GM23338 (cell line): Measurements from ENCODE around the gene DNAAF9. TPM values are rescaled to one million over a fixed set of nuclear protein-coding genes. Genes with fewer than 3 reads are reported as not detected.

Experiments
- ATAC-seq: fragments of 200-7000 bp; cut with Tn5 transposase; 3 replicates; pipeline ENCODE4 v1.9.1; 2020
- DNase-seq: peaks from one replicate; pipeline ENCODE4 v3.0.0-alpha.2; 2015; ENCODE audit warnings: low spot score
- H2AFZ ChIP-seq: fragments of 200-600 bp; sonication (generic); 2 replicates; pipeline ENCODE4 v1.8.0; 2016; ENCODE audit warnings: antibody characterized with exemption, mild to moderate bottlenecking, moderate library complexity
- H3F3A ChIP-seq: fragments of 200-600 bp; sonication (generic); replicated peaks from 2 replicates; pipeline ENCODE4 v1.8.0; 2017; ENCODE audit warnings: antibody characterized with exemption, mixed run types, low read depth
- H3K27ac ChIP-seq: fragments of 200-600 bp; sonication (generic); 2 replicates; pipeline ENCODE4 v1.6.1; 2016; ENCODE audit warnings: low read depth
- H3K27me3 ChIP-seq: fragments of 200-600 bp; sonication (generic); 2 replicates; pipeline ENCODE4 v1.8.0; 2016; ENCODE audit warnings: mild to moderate bottlenecking, mixed run types, moderate library complexity; ENCODE audit not compliant: insufficient read depth
- H3K36me3 ChIP-seq: fragments of 200-600 bp; sonication (generic); 2 replicates; pipeline ENCODE4 v1.8.0; 2016; ENCODE audit warnings: mild to moderate bottlenecking; ENCODE audit not compliant: insufficient read depth
- H3K4me1 ChIP-seq: fragments of 200-600 bp; sonication (generic); 2 replicates; pipeline ENCODE4 v1.8.0; 2016; ENCODE audit warnings: mild to moderate bottlenecking, moderate library complexity; ENCODE audit not compliant: insufficient read depth
- H3K4me2 ChIP-seq: fragments of 200-600 bp; sonication (generic); 2 replicates; pipeline ENCODE4 v1.7.1; 2017; ENCODE audit warnings: mixed run types
- H3K4me3 ChIP-seq: fragments of 200-600 bp; sonication (generic); 2 replicates; pipeline ENCODE4 v1.6.1; 2016; ENCODE audit warnings: mixed run types
- H3K79me2 ChIP-seq: fragments of 200-600 bp; sonication (generic); replicated peaks from 2 replicates; pipeline ENCODE4 v1.8.0; 2017; ENCODE audit warnings: mild to moderate bottlenecking; ENCODE audit not compliant: insufficient read depth
- H3K9me2 ChIP-seq: fragments of 200-600 bp; sonication (generic); 2 replicates; pipeline ENCODE4 v1.8.0; 2017; ENCODE audit not compliant: insufficient read depth
- H4K20me1 ChIP-seq: fragments of 200-600 bp; sonication (generic); replicated peaks from 2 replicates; pipeline ENCODE4 v1.8.0; 2017; ENCODE audit warnings: mild to moderate bottlenecking; ENCODE audit not compliant: insufficient read depth
- H3K27ac Mint-ChIP-seq: 2 replicates; pipeline ENCODE4 v1.8.0; 2020; ENCODE audit warnings: inconsistent platforms, mild to moderate bottlenecking, moderate library complexity, mixed read lengths
- H3K27me3 Mint-ChIP-seq: 3 replicates; pipeline ENCODE4 v1.8.0; 2022; ENCODE audit warnings: low read depth, mild to moderate bottlenecking, moderate library complexity, mixed read lengths, inconsistent platforms; ENCODE audit not compliant: insufficient read depth, poor library complexity
- H3K36me3 Mint-ChIP-seq: 3 replicates; pipeline ENCODE4 v1.8.0; 2021; ENCODE audit warnings: low read depth, mild to moderate bottlenecking, inconsistent platforms, moderate library complexity, mixed read lengths
- H3K4me1 Mint-ChIP-seq: 3 replicates; pipeline ENCODE4 v1.8.0; 2020; ENCODE audit warnings: mild to moderate bottlenecking, inconsistent platforms, mixed read lengths
- H3K4me3 Mint-ChIP-seq: 3 replicates; pipeline ENCODE4 v1.8.0; 2021; ENCODE audit warnings: moderate library complexity, mild to moderate bottlenecking, inconsistent platforms, mixed read lengths
- H3K9me3 Mint-ChIP-seq: 3 replicates; pipeline ENCODE4 v1.8.0; 2020; ENCODE audit warnings: moderate library complexity, mild to moderate bottlenecking, inconsistent platforms, mixed read lengths
- CREB1 ChIP-seq: fragments of 250-450 bp; sonication (Bioruptor Pico); IDR thresholded peaks from 2 replicates; pipeline ENCODE4 v1.5.0; 2020; ENCODE audit warnings: low read depth, mild to moderate bottlenecking, moderate library complexity
- ETS1 ChIP-seq: IDR thresholded peaks from 2 replicates; pipeline ENCODE4 v1.6.1; 2016; ENCODE audit warnings: antibody characterized with exemption
- EZH2 ChIP-seq: fragments of 200-600 bp; sonication (generic); IDR thresholded peaks from one replicate; pipeline ENCODE4 v1.8.0; 2017; ENCODE audit warnings: antibody characterized with exemption, mild to moderate bottlenecking, low read depth; ENCODE audit not compliant: unreplicated experiment
- EZH2phosphoT487 ChIP-seq: fragments of 200-600 bp; sonication (generic); IDR thresholded peaks from one replicate; pipeline ENCODE4 v1.8.1; 2018; ENCODE audit warnings: antibody characterized with exemption; ENCODE audit not compliant: unreplicated experiment
- JUNB ChIP-seq: IDR thresholded peaks from one replicate; pipeline ENCODE4 v1.6.1; 2016; ENCODE audit warnings: antibody characterized with exemption; ENCODE audit not compliant: unreplicated experiment
- NANOG ChIP-seq: IDR thresholded peaks from 2 replicates; pipeline ENCODE4 v1.6.1; 2016; ENCODE audit warnings: antibody characterized with exemption, borderline replicate concordance
- POLR2AphosphoS5 ChIP-seq: IDR thresholded peaks from 2 replicates; pipeline ENCODE4 v1.6.1; 2016; ENCODE audit warnings: antibody characterized with exemption, low read depth
- REST ChIP-seq: IDR thresholded peaks from one replicate; pipeline ENCODE4 v1.6.1; 2018; ENCODE audit warnings: antibody characterized with exemption; ENCODE audit not compliant: unreplicated experiment
- STAT1 ChIP-seq: IDR thresholded peaks from one replicate; pipeline ENCODE4 v1.6.1; 2016; ENCODE audit warnings: antibody characterized with exemption; ENCODE audit not compliant: unreplicated experiment
- ZNF114 ChIP-seq: fragments of 250-450 bp; sonication (Bioruptor Pico); IDR thresholded peaks from 2 replicates; pipeline ENCODE4 v1.5.0; 2020; ENCODE audit warnings: mild to moderate bottlenecking, moderate library complexity
- ZNF331 ChIP-seq: fragments of 250-450 bp; sonication (Bioruptor Pico); IDR thresholded peaks from 2 replicates; pipeline ENCODE4 v1.5.0; 2020; ENCODE audit warnings: low read depth, mild to moderate bottlenecking, moderate library complexity
- polyA plus RNA-seq: library from polyadenylated mRNA; unstranded; fragments of >200 nt; fragmentation: Nextera tagmentation; extraction: Ambion mirVana; gene quantifications from 2 replicates; pipeline ENCODE4 v1.2.1, GENCODE V29; 2016
- total RNA-seq: library from RNA; depleted of rRNA; stranded (reverse); fragments of >200 nt; shearing (Covaris generic); gene quantifications from 2 replicates; pipeline ENCODE4 v1.2.3, GENCODE V29; 2014
- TF ChIP-seq, protein P1 (sequence below), 2 experiments: fragments of 200-600 bp in 1 of 2; sonication (generic) in 1 of 2; conservative IDR thresholded peaks; 2 replicates each; pipeline versions ENCODE4 v1.5.1 to v1.6.1; 2016 to 2017; ENCODE audit warnings: antibody characterized with exemption in 2 of 2, low read depth in 2 of 2, mild to moderate bottlenecking in 2 of 2, moderate library complexity in 1 of 2
- TF ChIP-seq, protein P2 (sequence below): fragments of 250-450 bp; sonication (Bioruptor Pico); IDR thresholded peaks from 2 replicates; pipeline ENCODE4 v1.5.0; 2020; ENCODE audit warnings: mild to moderate bottlenecking, moderate library complexity

The DNAAF9 gene
- total and polyA plus RNA-seq, 2 experiments from 2014 or later, result 2.4 to 4.8 TPM

DNA sequence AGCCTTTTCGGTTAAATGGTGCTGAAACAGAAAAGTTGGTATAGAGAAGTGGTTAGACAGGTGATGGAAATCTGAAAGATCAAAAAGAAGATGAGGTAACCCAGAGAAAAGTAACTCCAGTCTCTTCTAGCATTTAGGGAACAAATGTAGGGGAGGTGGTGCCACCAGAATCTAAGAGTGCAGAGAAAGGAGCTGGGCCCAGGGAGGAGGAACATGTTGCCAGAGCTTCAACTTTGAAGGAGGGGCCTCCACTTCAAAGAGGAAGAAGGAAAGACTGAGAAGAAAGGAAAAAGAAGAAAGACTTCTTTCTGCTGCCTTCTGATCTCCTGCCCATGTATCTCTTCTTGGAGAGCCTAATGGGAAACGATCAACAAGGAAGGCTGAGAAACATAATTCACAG lies 39.9 kb upstream of the DNAAF9 start:
- Histone ChIP-seq H3K36me3 (no peaks in the 10 kb centered on the region), H3K27ac (no peak overlapping the region), H3K79me2 (no peaks in the 10 kb centered on the region), H3K4me1 (no peaks in the 10 kb centered on the region), H3K27me3 (no peaks in the 10 kb centered on the region), H3K9me2 (no peaks in the 10 kb centered on the region), H3F3A (no peaks in the 10 kb centered on the region), H2AFZ (no peak overlapping the region), H3K4me3 (no peak overlapping the region), H4K20me1 (no peaks in the 10 kb centered on the region), H3K4me2 (no peak overlapping the region)
- Mint-ChIP-seq H3K9me3 (no peaks in the 10 kb centered on the region), H3K4me1 (peaks cover 1% of the 10 kb centered on the region; the same call in 1 of the 3 replicates), H3K27ac (no peak overlapping the region), H3K36me3 (no peaks in the 10 kb centered on the region), H3K4me3 (no peak overlapping the region), H3K27me3 (peaks cover 2% of the 10 kb centered on the region)
- no peak for DNase-seq
- ATAC-seq, result no peak
- no peak for TF ChIP-seq POLR2AphosphoS5
- no peak for TF ChIP-seq NANOG
- no peak for TF ChIP-seq ZNF331
- no peak for TF ChIP-seq CREB1 (CRISPR knock-in tag)
- no peak for TF ChIP-seq ETS1
- TF ChIP-seq, protein P1, sequence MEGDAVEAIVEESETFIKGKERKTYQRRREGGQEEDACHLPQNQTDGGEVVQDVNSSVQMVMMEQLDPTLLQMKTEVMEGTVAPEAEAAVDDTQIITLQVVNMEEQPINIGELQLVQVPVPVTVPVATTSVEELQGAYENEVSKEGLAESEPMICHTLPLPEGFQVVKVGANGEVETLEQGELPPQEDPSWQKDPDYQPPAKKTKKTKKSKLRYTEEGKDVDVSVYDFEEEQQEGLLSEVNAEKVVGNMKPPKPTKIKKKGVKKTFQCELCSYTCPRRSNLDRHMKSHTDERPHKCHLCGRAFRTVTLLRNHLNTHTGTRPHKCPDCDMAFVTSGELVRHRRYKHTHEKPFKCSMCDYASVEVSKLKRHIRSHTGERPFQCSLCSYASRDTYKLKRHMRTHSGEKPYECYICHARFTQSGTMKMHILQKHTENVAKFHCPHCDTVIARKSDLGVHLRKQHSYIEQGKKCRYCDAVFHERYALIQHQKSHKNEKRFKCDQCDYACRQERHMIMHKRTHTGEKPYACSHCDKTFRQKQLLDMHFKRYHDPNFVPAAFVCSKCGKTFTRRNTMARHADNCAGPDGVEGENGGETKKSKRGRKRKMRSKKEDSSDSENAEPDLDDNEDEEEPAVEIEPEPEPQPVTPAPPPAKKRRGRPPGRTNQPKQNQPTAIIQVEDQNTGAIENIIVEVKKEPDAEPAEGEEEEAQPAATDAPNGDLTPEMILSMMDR (conservative IDR thresholded peaks at IDR 0.05; ENCODE audit: low read depth in 2 of 2), result no peak
- TF ChIP-seq STAT1, result no peak
- TF ChIP-seq ZNF114 (CRISPR knock-in tag), result no peak
- TF ChIP-seq REST, result no peak
- TF ChIP-seq EZH2, result no peak
- TF ChIP-seq JUNB, result no peak
- no peak for TF ChIP-seq EZH2phosphoT487
- TF ChIP-seq, protein P2, sequence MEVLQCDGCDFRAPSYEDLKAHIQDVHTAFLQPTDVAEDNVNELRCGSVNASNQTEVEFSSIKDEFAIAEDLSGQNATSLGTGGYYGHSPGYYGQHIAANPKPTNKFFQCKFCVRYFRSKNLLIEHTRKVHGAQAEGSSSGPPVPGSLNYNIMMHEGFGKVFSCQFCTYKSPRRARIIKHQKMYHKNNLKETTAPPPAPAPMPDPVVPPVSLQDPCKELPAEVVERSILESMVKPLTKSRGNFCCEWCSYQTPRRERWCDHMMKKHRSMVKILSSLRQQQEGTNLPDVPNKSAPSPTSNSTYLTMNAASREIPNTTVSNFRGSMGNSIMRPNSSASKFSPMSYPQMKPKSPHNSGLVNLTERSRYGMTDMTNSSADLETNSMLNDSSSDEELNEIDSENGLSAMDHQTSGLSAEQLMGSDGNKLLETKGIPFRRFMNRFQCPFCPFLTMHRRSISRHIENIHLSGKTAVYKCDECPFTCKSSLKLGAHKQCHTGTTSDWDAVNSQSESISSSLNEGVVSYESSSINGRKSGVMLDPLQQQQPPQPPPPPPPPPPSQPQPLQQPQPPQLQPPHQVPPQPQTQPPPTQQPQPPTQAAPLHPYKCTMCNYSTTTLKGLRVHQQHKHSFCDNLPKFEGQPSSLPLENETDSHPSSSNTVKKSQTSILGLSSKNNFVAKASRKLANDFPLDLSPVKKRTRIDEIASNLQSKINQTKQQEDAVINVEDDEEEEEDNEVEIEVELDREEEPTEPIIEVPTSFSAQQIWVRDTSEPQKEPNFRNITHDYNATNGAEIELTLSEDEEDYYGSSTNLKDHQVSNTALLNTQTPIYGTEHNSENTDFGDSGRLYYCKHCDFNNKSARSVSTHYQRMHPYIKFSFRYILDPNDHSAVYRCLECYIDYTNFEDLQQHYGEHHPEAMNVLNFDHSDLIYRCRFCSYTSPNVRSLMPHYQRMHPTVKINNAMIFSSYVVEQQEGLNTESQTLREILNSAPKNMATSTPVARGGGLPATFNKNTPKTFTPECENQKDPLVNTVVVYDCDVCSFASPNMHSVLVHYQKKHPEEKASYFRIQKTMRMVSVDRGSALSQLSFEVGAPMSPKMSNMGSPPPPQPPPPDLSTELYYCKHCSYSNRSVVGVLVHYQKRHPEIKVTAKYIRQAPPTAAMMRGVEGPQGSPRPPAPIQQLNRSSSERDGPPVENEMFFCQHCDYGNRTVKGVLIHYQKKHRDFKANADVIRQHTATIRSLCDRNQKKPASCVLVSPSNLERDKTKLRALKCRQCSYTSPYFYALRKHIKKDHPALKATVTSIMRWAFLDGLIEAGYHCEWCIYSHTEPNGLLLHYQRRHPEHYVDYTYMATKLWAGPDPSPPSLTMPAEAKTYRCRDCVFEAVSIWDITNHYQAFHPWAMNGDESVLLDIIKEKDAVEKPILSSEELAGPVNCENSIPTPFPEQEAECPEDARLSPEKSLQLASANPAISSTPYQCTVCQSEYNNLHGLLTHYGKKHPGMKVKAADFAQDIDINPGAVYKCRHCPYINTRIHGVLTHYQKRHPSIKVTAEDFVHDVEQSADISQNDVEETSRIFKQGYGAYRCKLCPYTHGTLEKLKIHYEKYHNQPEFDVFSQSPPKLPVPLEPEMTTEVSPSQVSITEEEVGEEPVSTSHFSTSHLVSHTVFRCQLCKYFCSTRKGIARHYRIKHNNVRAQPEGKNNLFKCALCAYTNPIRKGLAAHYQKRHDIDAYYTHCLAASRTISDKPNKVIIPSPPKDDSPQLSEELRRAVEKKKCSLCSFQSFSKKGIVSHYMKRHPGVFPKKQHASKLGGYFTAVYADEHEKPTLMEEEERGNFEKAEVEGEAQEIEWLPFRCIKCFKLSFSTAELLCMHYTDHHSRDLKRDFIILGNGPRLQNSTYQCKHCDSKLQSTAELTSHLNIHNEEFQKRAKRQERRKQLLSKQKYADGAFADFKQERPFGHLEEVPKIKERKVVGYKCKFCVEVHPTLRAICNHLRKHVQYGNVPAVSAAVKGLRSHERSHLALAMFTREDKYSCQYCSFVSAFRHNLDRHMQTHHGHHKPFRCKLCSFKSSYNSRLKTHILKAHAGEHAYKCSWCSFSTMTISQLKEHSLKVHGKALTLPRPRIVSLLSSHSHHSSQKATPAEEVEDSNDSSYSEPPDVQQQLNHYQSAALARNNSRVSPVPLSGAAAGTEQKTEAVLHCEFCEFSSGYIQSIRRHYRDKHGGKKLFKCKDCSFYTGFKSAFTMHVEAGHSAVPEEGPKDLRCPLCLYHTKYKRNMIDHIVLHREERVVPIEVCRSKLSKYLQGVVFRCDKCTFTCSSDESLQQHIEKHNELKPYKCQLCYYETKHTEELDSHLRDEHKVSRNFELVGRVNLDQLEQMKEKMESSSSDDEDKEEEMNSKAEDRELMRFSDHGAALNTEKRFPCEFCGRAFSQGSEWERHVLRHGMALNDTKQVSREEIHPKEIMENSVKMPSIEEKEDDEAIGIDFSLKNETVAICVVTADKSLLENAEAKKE (CRISPR knock-in tag), result no peak
